K562 (cell line): ENCODE measurements around the gene SERTAD1. TPM values are rescaled to one million over a fixed set of nuclear protein-coding genes. Genes with fewer than 3 reads are reported as not detected.

ENCODE experiments used
- ATAC-seq: fragments of 200-7000 bp; cut with Tn5 transposase; 3 replicates; pipeline ENCODE4 v1.9.1; 2020; ENCODE audit warnings: moderate library complexity
- BruUV-seq: library from RNA; stranded (reverse); fragments of 400-500 nt; replicated peaks from 2 replicates; lab custom pipeline; 2021; lab: Mats Ljungman, UMichigan
- CTCF ChIA-PET: fragments of 300-600 bp; formaldehyde crosslinking; extraction: SDS; loops from one replicate; lab custom pipeline; 2021; ENCODE audit warnings: low intra/inter-chr PET ratio; lab: Yijun Ruan, JAX
- POLR2A ChIA-PET: fragments of 300-600, 350-650 bp; sonication (Branson Sonifier 250); formaldehyde crosslinking; extraction: SDS; loops from one replicate; lab custom pipeline; 2021; ENCODE audit warnings: antibody characterized with exemption, inconsistent platforms; lab: Yijun Ruan, JAX
- DNase-seq, 4 experiments: peaks; one replicate each; pipeline versions ENCODE4 v3.0.0 to v3.0.0-alpha.2; 2011 to 2018; ENCODE audit warnings: low spot score in 3 of 4, mixed read lengths in 3 of 4; ENCODE audit errors: extremely low read depth in 1 of 4
- FAIRE-seq: peaks from 2 replicates; lab custom pipeline; 2011; peaks lifted over from hg19 to GRCh38; lab: Jason Lieb, UNC
- H2AFZ ChIP-seq: 2 replicates; pipeline ENCODE4 v1.6.0; 2011; ENCODE audit warnings: low read depth, low read length, control low read depth, inconsistent platforms
- H3K27ac ChIP-seq: fragments of 200-600 bp; 3 replicates; pipeline ENCODE4 v1.8.0; 2011; ENCODE audit warnings: low read depth, mild to moderate bottlenecking, control low read depth, inconsistent platforms, low read length, moderate library complexity, mixed read lengths; ENCODE audit errors: extremely low read depth
- H3K27me3 ChIP-seq, 2 experiments: fragments of 300-600 bp in 1 of 2; 2 replicates in 1 of 2; 3 replicates in 1 of 2; pipeline versions ENCODE4 v1.6.0 to v1.8.0; 2011; ENCODE audit warnings: inconsistent platforms in 2 of 2, low read length in 2 of 2, mild to moderate bottlenecking in 1 of 2, mixed read lengths in 1 of 2, moderate library complexity in 1 of 2; ENCODE audit not compliant: control insufficient read depth in 2 of 2, insufficient read depth in 2 of 2
- H3K36me3 ChIP-seq: fragments of 300-600 bp; 3 replicates; pipeline ENCODE4 v1.8.0; 2011; ENCODE audit warnings: mild to moderate bottlenecking, low read length, inconsistent platforms; ENCODE audit not compliant: control insufficient read depth, insufficient read depth
- H3K4me1 ChIP-seq, 2 experiments: fragments of 200-600 bp in 1 of 2; replicated peaks in 1 of 2; 2 replicates in 1 of 2; 3 replicates in 1 of 2; pipeline versions ENCODE4 v1.5.1 to v1.8.0; 2011; ENCODE audit warnings: inconsistent platforms in 2 of 2, low read length in 2 of 2, mild to moderate bottlenecking in 1 of 2, mixed read lengths in 1 of 2, moderate library complexity in 1 of 2; ENCODE audit not compliant: control insufficient read depth in 2 of 2, insufficient read depth in 2 of 2
- H3K4me2 ChIP-seq: 2 replicates; pipeline ENCODE4 v1.6.1; 2011; ENCODE audit warnings: low read length, control low read depth, inconsistent platforms, mixed read lengths; ENCODE audit not compliant: insufficient read depth
- H3K4me3 ChIP-seq: fragments of 200-600 bp; sonication (generic), shearing (Covaris generic); 2 replicates; pipeline ENCODE4 v1.5.1; 2016; ENCODE audit warnings: control low read depth, inconsistent platforms
- H3K79me2 ChIP-seq: fragments of 200-600 bp; 3 replicates; pipeline ENCODE4 v1.8.0; 2011; ENCODE audit warnings: low read length, inconsistent platforms; ENCODE audit not compliant: control insufficient read depth, insufficient read depth
- H3K9ac ChIP-seq, 2 experiments: 2 replicates each; pipeline versions ENCODE4 v1.6.0 to v1.6.1; 2011; ENCODE audit warnings: low read depth in 2 of 2, low read length in 2 of 2, control low read depth in 1 of 2, inconsistent platforms in 1 of 2, mild to moderate bottlenecking in 1 of 2, mixed read lengths in 1 of 2; ENCODE audit not compliant: insufficient read depth in 1 of 2
- H3K9me1 ChIP-seq: one replicate; pipeline ENCODE4 v1.6.0; 2011; ENCODE audit warnings: inconsistent platforms, mild to moderate bottlenecking, low read length, moderate library complexity; ENCODE audit not compliant: control insufficient read depth, insufficient read depth
- H3K9me3 ChIP-seq: replicated peaks from 2 replicates; pipeline ENCODE4 v1.5.1; 2011; ENCODE audit warnings: low read depth, low read length, inconsistent platforms; ENCODE audit not compliant: control insufficient read depth, insufficient read depth
- H4K20me1 ChIP-seq: replicated peaks from 2 replicates; pipeline ENCODE4 v1.6.1; 2011; ENCODE audit warnings: low read length, inconsistent platforms, mixed read lengths; ENCODE audit not compliant: control insufficient read depth, insufficient read depth
- CTCF ChIP-seq, 3 experiments: IDR thresholded peaks in 2 of 3; conservative IDR thresholded peaks in 1 of 3; 2 replicates each; pipeline ENCODE4 v1.5.1; 2011 to 2012; ENCODE audit warnings: low read length in 3 of 3, mild to moderate bottlenecking in 3 of 3, control low read depth in 2 of 3, improper control_type of control experiment in 1 of 3, inconsistent platforms in 1 of 3, low read depth in 1 of 3, mixed read lengths in 1 of 3, moderate library complexity in 1 of 3; ENCODE audit not compliant: insufficient read depth in 2 of 3
- HDAC3 ChIP-seq: fragments of 450-650 bp; IDR thresholded peaks from 2 replicates; pipeline ENCODE4 v1.6.1; 2018; ENCODE audit warnings: borderline replicate concordance, mild to moderate bottlenecking, moderate library complexity; ENCODE audit not compliant: partially characterized antibody
- RAD21 ChIP-seq, 2 experiments: fragments of 250-450 bp in 1 of 2; fragments of 450-650 bp in 1 of 2; sonication (Bioruptor Pico) in 1 of 2; formaldehyde crosslinking in 1 of 2; IDR thresholded peaks in 1 of 2; conservative IDR thresholded peaks in 1 of 2; 2 replicates each; pipeline versions ENCODE4 v1.4.0 to v1.8.0; 2020 to 2022; ENCODE audit warnings: mild to moderate bottlenecking in 2 of 2, moderate library complexity in 1 of 2
- VEZF1 ChIP-seq: fragments of 200-800 bp; sonication (Bioruptor generic); IDR thresholded peaks from 2 replicates; pipeline ENCODE4 v1.6.1; 2017; ENCODE audit warnings: missing genetic modification characterization, missing compliant biosample characterization
- ZBTB11 ChIP-seq, 3 experiments: fragments of 200-800 bp in 1 of 3; fragments of 250-450 bp in 1 of 3; fragments of 450-650 bp in 1 of 3; sonication (Bioruptor Pico) in 1 of 3; sonication (Bioruptor generic) in 1 of 3; formaldehyde crosslinking in 1 of 3; IDR thresholded peaks; 2 replicates each; pipeline versions ENCODE4 v1.6.1 to v1.8.0; 2016 to 2022; ENCODE audit warnings: mild to moderate bottlenecking in 2 of 3, missing genetic modification characterization in 2 of 3, missing compliant biosample characterization in 1 of 3, moderate library complexity in 1 of 3
- ZBTB7A ChIP-seq: IDR thresholded peaks from 2 replicates; pipeline ENCODE4 v1.6.1; 2011; ENCODE audit warnings: low read depth, mild to moderate bottlenecking, low read length, moderate library complexity, borderline replicate concordance; ENCODE audit not compliant: control insufficient read depth
- ZFP36 ChIP-seq: fragments of 150-350 bp; IDR thresholded peaks from 2 replicates; pipeline ENCODE4 v1.6.1; 2018; ENCODE audit warnings: low read length, low read depth; ENCODE audit not compliant: partially characterized antibody
- WGBS: fragments of 100-300 bp; shearing (Covaris generic); methylation state at CpG from one replicate; pipeline ENCODE4 v1.1.6; 2016; ENCODE audit warnings: low coverage, mixed read lengths; ENCODE audit not compliant: insufficient coverage; ENCODE audit errors: missing lambda C conversion rate; 5-methylcytosine and 5-hydroxymethylcytosine counted together
- in situ Hi-C: fragments of 300-500 bp; cut with MboI; formaldehyde crosslinking; loops from 4 replicates; pipeline ENCODE4 v1.15.0; 2018; ENCODE audit warnings: inconsistent platforms, mixed read lengths
- intact Hi-C: fragments of 100-400 bp; cut with micrococcal nuclease; formaldehyde crosslinking; loops from 2 replicates; pipeline ENCODE4 v1.14.2; 2022
- polyA plus RNA-seq, 8 experiments: library from polyadenylated mRNA; depleted of rRNA in 4 of 8; stranded (reverse) in 5 of 8; unstranded in 3 of 8; fragments of >200 nt; fragmentation: Nextera tagmentation in 2 of 8; fragmentation: Illumina TruSeq in 1 of 8; extraction: Ambion mirVana in 2 of 8; extraction: Trizol in 1 of 8; gene quantifications; 2 replicates each; pipeline versions ENCODE4 v1.2.1 to v1.2.3, GENCODE V29; 2011 to 2014; ENCODE audit warnings: inconsistent platforms in 1 of 8, missing spikeins in 1 of 8
- total RNA-seq, 7 experiments: library from RNA; depleted of rRNA in 6 of 7; stranded (reverse); fragments of >200 nt in 6 of 7; fragmentation: Illumina TruSeq in 2 of 7; extraction: Trizol in 2 of 7; gene quantifications; 2 replicates each; pipeline versions ENCODE4 v1.2.1 to v1.2.3, GENCODE V29; 2011 to 2021; ENCODE audit warnings: low replicate concordance in 1 of 7

SERTAD1 gene
- total and polyA plus RNA-seq, 9 of the 15 experiments (the other 6 are each of a cell fraction or from before 2014, with no cell fraction given): 0.15 to 8.7 (median 4.9) TPM

GRCh38 chr19:40392894-40393517 lies 32.8 kb downstream of the SERTAD1 start:
- Histone ChIP-seq H3K9ac (peak overlapping the region in 1 of 2 experiments; percentile 38; a peak in 2 of 4 replicates), H3K4me1 (peaks cover 6 to 49% of the 10 kb centered on the region in 2 experiments; a peak in 3 of 5 replicates), H3K9me3 (no peaks in the 10 kb centered on the region), H3K27ac (no peak overlapping the region), H3K4me2 (no peak overlapping the region), H3K4me3 (no peak overlapping the region), H2AFZ (0 out of 2 replicates have a peak overlapping the region, but pooled peaks have one; percentile 15), H3K27me3 (peaks cover 18 to 42% of the 10 kb centered on the region in 2 experiments), H3K36me3 (no peaks in the 10 kb centered on the region), H3K9me1 (no peaks in the 10 kb centered on the region), H4K20me1 (no peaks in the 10 kb centered on the region), H3K79me2 (no peaks in the 10 kb centered on the region)
- peak in 1 of 4 experiments; percentile 42 for DNase-seq
- in situ Hi-C loops (no loop called here), intact Hi-C loops (no loop called here)
- ChIA-PET CTCF (no interaction called here), POLR2A (no interaction called here)
- ATAC-seq: peak; percentile 85
- BruUV-seq: no TSS peak
- WGBS: 25% methylated on average over 9 of the region's 9 CpGs
- no peak for FAIRE-seq
- TF ChIP-seq HDAC3 (no peak), CTCF (IDR thresholded peaks at IDR 0.05 in 2 of 3, conservative IDR thresholded peaks at IDR 0.05 in 1 of 3; ENCODE audit: insufficient read depth in 2 of 3, low read depth in 1 of 3, low read length in 3 of 3) (peak; percentile 52 to 58 (median 54); a peak in 5 of 6 replicates), ZBTB7A (peak; percentile 27; the same call in 1 of the 2 replicates), ZBTB11 (CRISPR knock-in tag; IDR thresholded peaks at IDR 0.05) (peak in 1 of 3 experiments; percentile 16; a peak in 1 of 6 replicates), ZFP36 (peak; percentile 87), RAD21 (CRISPR knock-in tag; conservative IDR thresholded peaks at IDR 0.05 in 1 of 2, IDR thresholded peaks at IDR 0.05 in 1 of 2) (peak; percentile 7 to 51; a peak in 2 of 4 replicates), VEZF1 (no peak)
